Skeletal muscle satellite cell (primary cell): Measurements from ENCODE around the gene HM13.
"Not testable (repeated sequence)": the region's sequence is repeated elsewhere in the genome, so short reads cannot be mapped to it uniquely, and the experiment has no call there.

Source experiments
- H3K27me3 ChIP-seq: 2 replicates; pipeline ENCODE4 v1.7.0; 2013; ENCODE audit warnings: low read length; ENCODE audit not compliant: control insufficient read depth, insufficient read depth
- H3K36me3 ChIP-seq: 2 replicates; pipeline ENCODE4 v1.7.0; 2013; ENCODE audit warnings: mild to moderate bottlenecking, control low read depth, low read length; ENCODE audit not compliant: insufficient read depth
- H3K4me1 ChIP-seq: 2 replicates; pipeline ENCODE4 v1.7.0; 2013; ENCODE audit warnings: low read length; ENCODE audit not compliant: control insufficient read depth, insufficient read depth
- H3K4me2 ChIP-seq: 2 replicates; pipeline ENCODE4 v1.7.0; 2013; ENCODE audit warnings: mild to moderate bottlenecking, low read length
- H3K4me3 ChIP-seq: 2 replicates; pipeline ENCODE4 v1.7.0; 2013; ENCODE audit warnings: low read length
- H3K9ac ChIP-seq: 2 replicates; pipeline ENCODE4 v1.7.0; 2013; ENCODE audit warnings: mild to moderate bottlenecking, low read depth, low read length, moderate library complexity
- H3K9me3 ChIP-seq: replicated peaks from 2 replicates; pipeline ENCODE4 v1.7.0; 2013; ENCODE audit warnings: mild to moderate bottlenecking, control low read depth, low read length

Gene HM13

GRCh38 chr20:31536575-31536974 lies 22.3 kb downstream of the HM13 start:
- H3K9ac ChIP-seq: no peak overlapping the region
- H3K9me3 ChIP-seq: no peaks in the 10 kb centered on the region
- H3K4me2 ChIP-seq: no peak overlapping the region
- H3K27me3 ChIP-seq: no peaks in the 10 kb centered on the region
- H3K4me1 ChIP-seq: peaks cover under 1% of the 10 kb centered on the region
- peaks cover 77% of the 10 kb centered on the region for H3K36me3 ChIP-seq
- no peak overlapping the region for H3K4me3 ChIP-seq

- Histone ChIP-seq H3K9ac (no peak overlapping the region), H3K36me3 (peaks cover 77% of the 10 kb centered on the region), H3K27me3 (no peaks in the 10 kb centered on the region), H3K4me3 (no peak overlapping the region), H3K4me1 (peaks cover 8% of the 10 kb centered on the region), H3K4me2 (no peak overlapping the region), H3K9me3 (no peaks in the 10 kb centered on the region)
Measured at GRCh38 chr20:31537116-31537871, 23.1 kb downstream of the HM13 start.

GRCh38 chr20:31537890-31538289 lies 23.6 kb downstream of the HM13 start:
- Histone ChIP-seq H3K4me1 (peaks cover 14% of the 10 kb centered on the region), H3K9me3 (no peaks in the 10 kb centered on the region), H3K36me3 (peaks cover 77% of the 10 kb centered on the region), H3K4me3 (no peak overlapping the region), H3K9ac (no peak overlapping the region), H3K27me3 (no peaks in the 10 kb centered on the region), H3K4me2 (no peak overlapping the region)

- Histone ChIP-seq H3K4me1 (peaks cover 15% of the 10 kb centered on the region), H3K4me3 (no peak overlapping the region), H3K27me3 (no peaks in the 10 kb centered on the region), H3K36me3 (peaks cover 76% of the 10 kb centered on the region), H3K9me3 (no peaks in the 10 kb centered on the region), H3K9ac (no peak overlapping the region), H3K4me2 (no peak overlapping the region)
Measured at GRCh38 chr20:31538326-31538725, 24.1 kb downstream of the HM13 start.

- not testable (repeated sequence) for H3K4me3 ChIP-seq
Measured at GRCh38 chr20:31539636-31540035, 25.4 kb downstream of the HM13 start.

GRCh38 chr20:31540406-31540805 lies 26.2 kb downstream of the HM13 start:
- peaks cover 31% of the 10 kb centered on the region for H3K4me1 ChIP-seq
- H3K4me3 ChIP-seq: no peak overlapping the region
- H3K9ac ChIP-seq: no peak overlapping the region
- no peaks in the 10 kb centered on the region for H3K9me3 ChIP-seq
- no peak overlapping the region for H3K4me2 ChIP-seq
- no peaks in the 10 kb centered on the region for H3K27me3 ChIP-seq
- H3K36me3 ChIP-seq: peaks cover 70% of the 10 kb centered on the region

More at GRCh38 chr20:31539636-31540035, 25.4 kb downstream of the HM13 start:
- Histone ChIP-seq H3K36me3 (peaks cover 69% of the 10 kb centered on the region), H3K4me1 (peaks cover 25% of the 10 kb centered on the region)
- not testable (repeated sequence) for H3K4me2 ChIP-seq, H3K27me3 ChIP-seq, H3K9ac ChIP-seq, H3K9me3 ChIP-seq

- Histone ChIP-seq H3K4me2 (peak overlapping the region; percentile 20), H3K27me3 (no peaks in the 10 kb centered on the region), H3K36me3 (peaks cover 63% of the 10 kb centered on the region), H3K4me1 (peaks cover 41% of the 10 kb centered on the region), H3K9ac (no peak overlapping the region), H3K9me3 (no peaks in the 10 kb centered on the region), H3K4me3 (no peak overlapping the region)
Measured at GRCh38 chr20:31542201-31542842, 28.1 kb downstream of the HM13 start.

GRCh38 chr20:31542963-31543362 lies 28.7 kb downstream of the HM13 start:
- peaks cover 64% of the 10 kb centered on the region for H3K36me3 ChIP-seq
- peaks cover 41% of the 10 kb centered on the region for H3K4me1 ChIP-seq
- no peaks in the 10 kb centered on the region for H3K9me3 ChIP-seq

GRCh38 chr20:31543966-31544598 lies 29.8 kb downstream of the HM13 start:
- H3K4me3 ChIP-seq: no peak overlapping the region
- H3K4me1 ChIP-seq: peaks cover 50% of the 10 kb centered on the region
- peaks cover 64% of the 10 kb centered on the region for H3K36me3 ChIP-seq
- no peak overlapping the region for H3K4me2 ChIP-seq
- H3K27me3 ChIP-seq: no peaks in the 10 kb centered on the region
- peak overlapping the region; percentile 21 for H3K9ac ChIP-seq
- no peaks in the 10 kb centered on the region for H3K9me3 ChIP-seq

More at GRCh38 chr20:31542963-31543362, 28.7 kb downstream of the HM13 start:
- H3K4me2 ChIP-seq: no peak overlapping the region
- no peak overlapping the region for H3K4me3 ChIP-seq
- H3K9ac ChIP-seq: no peak overlapping the region
- H3K27me3 ChIP-seq: no peaks in the 10 kb centered on the region

GRCh38 chr20:31544600-31544999 lies 30.4 kb downstream of the HM13 start:
- Histone ChIP-seq H3K9me3 (no peaks in the 10 kb centered on the region), H3K4me2 (no peak overlapping the region), H3K4me3 (no peak overlapping the region), H3K27me3 (no peaks in the 10 kb centered on the region), H3K9ac (peak overlapping the region; percentile 21), H3K36me3 (peaks cover 66% of the 10 kb centered on the region), H3K4me1 (peaks cover 51% of the 10 kb centered on the region)

GRCh38 chr20:31545621-31546040 lies 31.4 kb downstream of the HM13 start:
- not testable (repeated sequence) for H3K4me3 ChIP-seq, H3K27me3 ChIP-seq, H3K4me2 ChIP-seq, H3K9ac ChIP-seq, H3K9me3 ChIP-seq
- Histone ChIP-seq H3K36me3 (peaks cover 67% of the 10 kb centered on the region), H3K4me1 (peaks cover 51% of the 10 kb centered on the region)
